Panc1 (cell line): Measurements from ENCODE around the gene SP110.

Experiments
- CTCF ChIP-seq: fragments of 450-650 bp; IDR thresholded peaks from 2 replicates; pipeline ENCODE4 v1.5.1; 2017; ENCODE audit warnings: mild to moderate bottlenecking
- POLR2AphosphoS5 ChIP-seq: IDR thresholded peaks from 2 replicates; pipeline ENCODE4 v1.6.1; 2012; ENCODE audit warnings: mild to moderate bottlenecking, low read depth, low read length, moderate library complexity
- REST ChIP-seq, 2 experiments: IDR thresholded peaks; 2 replicates each; pipeline ENCODE4 v1.6.1; 2011 to 2012; ENCODE audit warnings: low read depth in 2 of 2, control low read depth in 1 of 2, low read length in 1 of 2, mild to moderate bottlenecking in 1 of 2, moderate library complexity in 1 of 2; ENCODE audit not compliant: insufficient read depth in 1 of 2
- SIN3A ChIP-seq: IDR thresholded peaks from 2 replicates; pipeline ENCODE4 v1.6.1; 2012; ENCODE audit warnings: low read depth, mild to moderate bottlenecking, low read length, moderate library complexity, borderline replicate concordance; ENCODE audit not compliant: insufficient read depth
- TCF7L2 ChIP-seq: IDR thresholded peaks from 2 replicates; pipeline ENCODE4 v1.6.1; 2011; ENCODE audit warnings: mild to moderate bottlenecking, low read depth, low read length, inconsistent platforms

- TF ChIP-seq POLR2AphosphoS5 (no peak), CTCF (no peak), REST (IDR thresholded peaks at IDR 0.05; ENCODE audit: insufficient read depth in 1 of 2, low read depth in 2 of 2, low read length in 1 of 2) (no peak), TCF7L2 (no peak), SIN3A (no peak)
These were observed 17.2 kb downstream of the SP110 start for GRCh38 chr2:230202430-230203109.
